Muscle layer of colon (tissue), 2 donors: ENCODE results near the gene ZNF547.
A peak's percentile ranks its signal among the peaks of the same experiment; 100 is the strongest.

Source experiments
- H3K27ac ChIP-seq: one replicate; pipeline ENCODE4 v1.7.0; 2013; ENCODE audit warnings: low read depth, mild to moderate bottlenecking, low read length, moderate library complexity
- H3K27me3 ChIP-seq, 2 donors: one replicate each; pipeline ENCODE4 v1.7.0; 2013; ENCODE audit warnings: low read length in 2 of 2, mild to moderate bottlenecking in 2 of 2; ENCODE audit not compliant: insufficient read depth in 2 of 2, control insufficient read depth in 1 of 2
- H3K36me3 ChIP-seq: one replicate; pipeline ENCODE4 v1.7.0; 2013; ENCODE audit warnings: mild to moderate bottlenecking, low read length; ENCODE audit not compliant: insufficient read depth
- H3K4me1 ChIP-seq: one replicate; pipeline ENCODE4 v1.7.0; 2013; ENCODE audit warnings: mild to moderate bottlenecking, low read length; ENCODE audit not compliant: insufficient read depth
- H3K4me3 ChIP-seq, 2 donors: one replicate each; pipeline ENCODE4 v1.7.0; 2013; ENCODE audit warnings: low read length in 2 of 2, low read depth in 1 of 2, mild to moderate bottlenecking in 1 of 2, moderate library complexity in 1 of 2
- H3K9ac ChIP-seq: one replicate; pipeline ENCODE4 v1.7.0; 2013; ENCODE audit warnings: low read length
- H3K9me3 ChIP-seq: one replicate; pipeline ENCODE4 v1.7.0; 2013; ENCODE audit warnings: mild to moderate bottlenecking, low read length
- donor health status: abdominal sarcoma.
- donor health status: Adenocarcinoma of cecum.

Gene ZNF547

DNA sequence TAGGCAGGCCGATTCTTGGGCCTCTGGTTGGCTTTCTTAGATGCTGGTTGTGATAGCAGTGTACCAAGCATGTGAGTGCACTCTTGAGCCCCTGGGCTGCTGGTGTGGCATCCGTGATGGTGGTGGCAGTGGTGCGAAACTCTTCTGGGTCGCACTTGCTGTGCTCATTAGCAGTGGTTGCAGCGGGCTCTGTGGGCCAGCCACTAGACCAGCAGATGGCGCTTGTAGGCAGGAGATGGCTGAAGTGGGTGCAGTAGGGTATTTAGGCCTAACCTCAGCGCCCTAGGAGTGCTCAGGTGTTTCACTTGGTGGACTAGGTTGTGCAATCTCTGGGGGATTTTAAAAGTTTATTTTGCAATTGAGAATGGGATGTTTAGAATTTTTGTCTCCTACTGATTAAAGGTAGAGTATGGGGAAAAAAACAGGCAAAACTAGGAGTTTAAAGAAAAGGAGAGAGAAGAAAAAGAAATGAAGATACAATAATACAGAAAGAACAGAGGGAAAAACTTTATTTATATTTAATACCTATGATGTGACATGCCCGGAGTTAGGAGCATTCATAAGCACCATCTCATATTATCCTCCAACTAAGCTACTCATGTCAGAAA, 43.3 kb downstream of the ZNF547 start:
- H3K4me3 ChIP-seq = no peak overlapping the region
- no peak overlapping the region for H3K9ac ChIP-seq
- peaks cover 7% of the 10 kb centered on the region for H3K36me3 ChIP-seq
- H3K27me3 ChIP-seq = no peaks in the 10 kb centered on the region
- H3K9me3 ChIP-seq = peaks cover 15% of the 10 kb centered on the region
- H3K4me1 ChIP-seq = peaks cover 1% of the 10 kb centered on the region
- H3K27ac ChIP-seq = no peak overlapping the region

- Histone ChIP-seq H3K27me3 (no peaks in the 10 kb centered on the region), H3K36me3 (peaks cover 20% of the 10 kb centered on the region), H3K4me1 (peaks cover 8% of the 10 kb centered on the region), H3K9ac (peak within 1 kb of the TSS; percentile 32), H3K9me3 (peaks cover 10% of the 10 kb centered on the region), H3K4me3 (peak within 1 kb of the TSS; percentile 93 to 98), H3K27ac (peak within 1 kb of the TSS; percentile 84)
Measured at GRCh38 chr19:57410877-57411671, 47.7 kb downstream of the ZNF547 start, which contains the start of gene ZNF17. Gene ZNF17, plus strand, starts transcription at chr19:57411161. Its CDS starts 2,455 bp downstream, at chr19:57413616.

GRCh38 chr19:57419439-57419838, 56.1 kb downstream of the ZNF547 start:
- no peak overlapping the region for H3K9ac ChIP-seq
- H3K9me3 ChIP-seq = peaks cover 50% of the 10 kb centered on the region
- H3K4me1 ChIP-seq = no peaks in the 10 kb centered on the region
- peak overlapping the region in 1 of 2 donors; percentile 5 for H3K4me3 ChIP-seq
- H3K36me3 ChIP-seq = peaks cover 60% of the 10 kb centered on the region
- H3K27ac ChIP-seq = no peak overlapping the region
- no peaks in the 10 kb centered on the region for H3K27me3 ChIP-seq

- peaks cover 40% of the 10 kb centered on the region for H3K9me3 ChIP-seq
Measured at GRCh38 chr19:57421037-57421436, 57.7 kb downstream of the ZNF547 start.

More at GRCh38 chr19:57421037-57421436, 57.7 kb downstream of the ZNF547 start:
- H3K27me3 ChIP-seq = no peaks in the 10 kb centered on the region
- no peak overlapping the region for H3K9ac ChIP-seq
- H3K4me1 ChIP-seq = no peaks in the 10 kb centered on the region
- H3K36me3 ChIP-seq = peaks cover 47% of the 10 kb centered on the region
- peak overlapping the region in 1 of 2 donors; percentile 5 for H3K4me3 ChIP-seq
- H3K27ac ChIP-seq = no peak overlapping the region
